T-helper 1 cell treated with Interleukin-12 subunit alpha and Interleukin-12 subunit beta and Interleukin-4 antibody, amounts not matched to agents 30 ng/mL and 1 ng/mL, for 36 hours (primary cell): ENCODE results near the gene NELL1. TPM values are rescaled to one million over a fixed set of nuclear protein-coding genes. Genes with fewer than 3 reads are reported as not detected.

Source experiments
- intact Hi-C: fragments of 100-400 bp; cut with micrococcal nuclease; formaldehyde crosslinking; loops from one replicate; pipeline ENCODE4 v1.15.1; 2024
- total RNA-seq: library from RNA; stranded (reverse); gene quantifications from 2 replicates; pipeline ENCODE4 v1.2.3, GENCODE V29; 2022

The NELL1 gene
- total RNA-seq, 1 donor from 2014 or later, result not detected

DNA sequence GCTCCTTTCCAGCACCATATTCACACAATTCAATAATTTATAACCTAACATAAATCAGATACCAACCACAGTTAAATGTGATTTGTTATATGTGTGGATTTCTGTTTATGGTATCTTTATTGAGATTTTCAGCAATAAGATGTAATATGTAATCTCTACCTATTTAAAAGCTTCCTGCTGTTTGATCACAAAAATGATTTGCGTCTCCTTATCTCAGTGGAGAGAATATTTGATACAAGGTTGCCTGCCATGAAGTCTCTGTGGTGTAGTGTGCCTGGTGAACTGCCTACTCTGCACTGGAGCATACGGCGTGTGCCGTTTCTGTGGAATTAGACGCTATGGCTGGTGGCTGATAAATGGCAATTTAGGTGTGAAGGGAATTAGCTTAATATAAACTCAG is 741.1 kb downstream of the NELL1 start:
- intact Hi-C loops, result no loop called here

DNA sequence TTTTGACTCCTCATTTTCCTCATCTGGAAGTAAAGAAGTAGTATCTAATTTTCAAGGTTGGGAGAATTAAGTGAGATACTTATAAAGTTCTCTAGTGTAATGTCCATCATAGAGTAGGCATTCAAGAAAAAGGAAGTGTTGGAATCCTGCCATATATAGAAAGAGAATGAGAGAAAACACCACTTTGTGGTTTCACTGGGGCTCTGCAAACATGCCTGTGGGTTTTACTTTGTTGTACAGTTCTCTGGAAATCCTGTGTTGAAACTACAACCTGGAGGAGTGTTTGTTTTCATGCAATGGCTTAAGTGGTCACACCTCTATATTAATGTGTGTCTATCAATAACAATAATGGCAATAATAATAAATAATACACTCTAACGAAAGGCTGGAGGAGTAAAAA is 741.7 kb downstream of the NELL1 start:
- intact Hi-C loops, result no loop called here

DNA sequence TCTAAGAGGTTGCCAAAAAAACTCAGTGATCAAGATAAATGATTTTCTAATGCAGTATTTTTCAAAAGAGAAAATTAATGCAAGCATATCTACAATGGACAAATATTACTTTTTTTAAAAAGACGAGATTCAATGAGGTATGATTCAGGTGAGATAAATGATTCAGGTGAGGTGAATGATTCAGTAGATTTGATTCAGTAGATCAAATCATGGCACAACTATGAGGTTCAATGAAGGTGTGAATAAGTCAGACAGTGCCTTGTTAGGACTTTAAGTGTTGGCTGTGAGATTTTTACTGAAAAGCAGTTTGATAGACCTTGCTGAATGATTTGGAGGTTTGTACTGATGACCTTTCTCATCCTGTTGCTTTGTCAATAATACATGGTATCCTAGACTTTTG is 742.2 kb downstream of the NELL1 start:
- intact Hi-C loops, result no loop called here

DNA sequence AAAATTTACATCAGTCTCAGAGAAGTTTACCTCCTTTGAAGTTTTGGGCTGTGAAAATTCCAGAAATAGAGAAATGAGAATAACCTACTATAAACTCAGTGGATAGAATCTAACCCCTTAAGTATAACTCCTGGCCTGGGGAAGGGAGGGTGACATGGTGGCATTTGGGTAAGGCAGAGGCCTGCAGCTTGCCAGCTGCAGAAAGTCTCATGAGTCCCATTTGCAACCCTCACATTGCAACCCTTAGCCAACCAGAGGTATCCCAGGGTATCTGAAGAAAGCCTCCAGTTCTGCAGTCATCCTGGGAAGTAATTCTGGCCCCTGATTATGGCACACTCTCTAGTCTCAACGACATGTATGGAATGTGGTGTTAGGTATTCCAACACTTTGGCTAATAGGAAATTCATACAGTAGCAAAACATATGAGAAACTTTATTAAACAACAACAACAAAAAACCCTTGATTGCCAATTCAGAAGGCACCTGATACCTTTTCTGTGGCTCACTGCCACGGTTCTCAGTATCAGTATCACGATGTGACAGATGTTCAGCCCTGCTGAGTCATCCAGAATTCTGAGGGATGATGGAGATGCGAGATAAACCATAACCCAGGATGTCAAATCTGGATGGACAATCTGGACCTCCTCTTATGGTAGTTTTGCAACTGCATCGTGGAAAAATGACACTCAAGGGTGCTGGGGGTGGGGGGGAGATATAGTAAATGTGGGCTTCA is 743.4 kb downstream of the NELL1 start:
- intact Hi-C loops, result no loop called here

DNA sequence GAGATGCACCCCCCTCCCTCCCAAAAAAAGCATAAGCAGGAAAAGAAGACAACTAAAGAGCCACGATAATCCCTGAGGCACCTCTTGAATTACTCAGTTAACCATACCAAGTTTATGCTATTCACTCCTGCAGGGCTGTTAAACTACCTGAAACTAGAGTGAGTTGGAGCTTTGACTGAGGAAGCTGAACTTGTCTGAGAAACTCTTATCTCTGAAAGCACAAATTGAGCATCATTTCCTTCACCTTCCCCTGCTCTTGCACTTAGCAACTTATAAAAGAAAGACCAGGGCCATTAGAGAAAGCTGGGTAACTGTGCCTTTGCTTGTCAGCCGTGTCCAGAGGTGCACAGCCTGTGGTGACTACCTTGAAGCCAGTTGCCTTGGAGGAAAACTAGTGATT is 745.6 kb downstream of the NELL1 start:
- intact Hi-C loops, result no loop called here

DNA sequence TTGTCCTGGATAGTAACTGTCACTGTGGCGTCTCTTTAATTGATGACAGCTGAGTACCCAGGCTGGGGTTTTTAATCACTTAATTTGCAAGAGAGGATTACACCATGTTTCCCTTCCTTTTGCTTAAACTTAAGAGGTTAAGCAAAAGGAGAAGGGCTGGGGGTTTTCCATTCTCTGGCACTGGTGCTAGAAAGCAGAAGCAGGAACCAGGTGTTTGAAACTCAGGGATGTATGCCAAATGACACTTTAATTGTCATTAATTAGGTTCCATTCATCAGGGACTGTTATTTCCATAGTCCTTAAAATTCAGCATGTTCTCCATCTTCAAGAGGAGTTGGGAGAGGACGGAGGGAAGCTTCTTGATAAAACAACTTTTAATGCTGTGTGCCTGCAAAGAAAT is 746.2 kb downstream of the NELL1 start:
- intact Hi-C loops, result no loop called here

DNA sequence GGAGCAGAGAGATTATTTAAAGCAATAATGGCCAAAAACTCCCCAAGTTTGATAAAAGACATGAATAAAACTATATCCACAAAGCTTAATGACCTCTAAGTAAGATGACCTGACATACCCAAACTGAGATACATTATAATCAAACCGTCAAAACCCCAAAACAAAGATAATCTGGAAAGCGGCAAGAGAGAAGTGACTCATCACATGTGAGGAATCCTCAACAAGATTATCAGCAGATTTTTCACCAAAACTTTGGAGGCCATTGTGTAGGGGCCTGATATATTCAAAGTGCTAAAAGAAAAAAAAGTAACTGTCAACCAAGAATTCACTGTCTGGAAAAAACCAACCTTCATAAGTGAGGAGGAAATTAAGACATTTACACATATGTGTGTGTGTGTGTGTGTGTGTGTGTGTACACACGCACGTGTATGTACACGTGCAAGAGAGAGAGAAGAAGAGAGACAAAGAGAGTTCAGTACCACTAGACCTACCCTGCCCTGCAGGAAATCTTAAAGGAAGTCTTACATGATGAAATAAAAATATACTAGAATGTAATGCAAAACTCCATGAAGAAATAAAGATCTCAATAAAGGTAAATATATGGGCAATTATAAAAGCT is 752.4 kb downstream of the NELL1 start:
- intact Hi-C loops, result no loop called here

DNA sequence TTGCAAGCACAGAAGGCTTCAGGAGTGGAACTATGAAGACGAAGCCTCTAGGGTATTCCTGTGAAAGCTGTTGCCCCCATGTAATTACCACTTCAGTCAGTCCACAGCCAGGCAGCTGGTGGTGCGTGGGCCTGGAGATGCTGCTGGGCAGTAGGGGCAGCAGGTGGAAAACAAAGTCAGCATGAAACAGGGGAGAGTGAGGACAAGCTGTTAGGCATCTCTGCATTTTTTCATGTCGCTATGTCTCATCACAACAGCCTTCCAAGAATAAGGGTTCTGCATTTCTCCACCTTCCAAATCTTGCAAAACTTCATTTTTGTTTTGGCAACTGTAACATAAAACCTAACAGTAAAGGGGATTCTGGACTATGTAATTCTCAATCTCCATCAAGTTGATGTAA is 757.5 kb downstream of the NELL1 start:
- intact Hi-C loops, result no loop called here

DNA sequence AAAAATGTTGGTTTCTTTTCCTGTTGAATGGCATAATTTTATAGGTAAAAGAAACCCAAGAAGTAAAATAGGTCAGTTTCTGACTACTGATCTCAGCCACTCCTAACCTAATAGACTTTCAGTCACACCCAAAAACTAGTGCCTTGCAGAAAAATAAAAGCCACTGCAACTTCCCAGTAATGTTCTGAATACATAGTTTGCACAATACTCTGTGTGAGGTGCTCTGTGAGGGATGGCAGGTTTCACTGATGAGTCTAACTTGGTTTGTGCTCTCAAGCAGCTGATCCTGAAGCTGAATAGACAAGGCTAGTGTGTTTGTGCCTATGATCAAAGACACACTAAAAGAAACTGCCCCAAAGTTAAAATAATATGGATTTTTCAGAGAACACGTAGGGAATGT is 758.3 kb downstream of the NELL1 start:
- intact Hi-C loops, result no loop called here

DNA sequence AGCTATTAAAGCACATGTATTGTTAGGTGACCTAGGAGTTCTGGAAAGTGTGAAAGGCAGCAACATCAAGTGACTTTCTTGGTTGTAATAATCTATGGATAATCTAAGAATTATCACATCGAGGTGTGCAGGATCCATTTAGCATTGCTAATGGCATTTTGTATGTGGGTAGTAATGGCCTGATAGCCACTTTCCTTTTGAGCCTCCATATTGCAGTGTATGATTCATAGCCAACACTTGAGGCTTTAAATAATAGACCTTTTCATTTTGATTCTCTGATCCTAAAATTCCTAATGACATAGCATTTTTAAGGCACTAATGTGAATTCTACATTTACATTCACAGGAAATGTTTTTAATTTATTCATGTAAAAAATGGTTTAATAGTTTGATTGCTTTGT is 759.4 kb downstream of the NELL1 start:
- intact Hi-C loops, result no loop called here

DNA sequence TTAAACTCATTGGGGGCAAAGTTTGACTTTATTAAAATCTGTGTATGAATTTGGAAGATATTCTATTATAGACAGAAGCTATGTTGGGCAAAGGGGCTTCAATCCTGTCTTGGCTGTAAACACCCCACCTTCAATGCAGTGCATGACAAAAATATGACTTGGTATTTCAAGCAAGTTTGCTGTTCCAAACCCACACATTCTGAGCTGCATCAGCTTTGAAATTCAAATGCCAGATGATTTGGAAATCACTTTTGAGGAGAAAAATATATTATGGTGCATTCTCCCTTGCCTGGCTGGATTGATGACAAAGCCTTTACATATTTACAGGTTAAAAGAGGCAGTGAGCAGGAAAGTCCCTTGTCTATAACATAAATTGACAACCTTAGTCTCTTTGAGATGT is 760.0 kb downstream of the NELL1 start:
- intact Hi-C loops, result no loop called here

DNA sequence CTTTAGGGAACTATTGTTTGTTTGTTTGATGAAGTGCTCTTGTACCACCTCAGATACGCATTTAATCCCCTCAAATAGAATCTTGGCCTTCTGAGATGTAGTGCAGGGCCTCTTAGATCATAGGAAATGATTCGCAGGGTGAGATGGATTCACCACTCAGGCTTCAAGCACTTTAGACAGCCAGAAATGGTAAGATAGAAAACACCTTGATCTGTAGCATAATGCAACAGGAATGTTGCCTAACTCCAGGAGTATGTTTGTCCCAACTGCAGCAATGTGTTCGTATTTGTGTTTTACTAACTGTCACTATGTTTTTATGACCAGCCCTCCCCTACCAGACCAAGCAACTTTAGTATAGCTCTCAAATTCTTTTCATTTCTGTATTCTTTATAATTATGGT is 761.2 kb downstream of the NELL1 start:
- intact Hi-C loops, result no loop called here

DNA sequence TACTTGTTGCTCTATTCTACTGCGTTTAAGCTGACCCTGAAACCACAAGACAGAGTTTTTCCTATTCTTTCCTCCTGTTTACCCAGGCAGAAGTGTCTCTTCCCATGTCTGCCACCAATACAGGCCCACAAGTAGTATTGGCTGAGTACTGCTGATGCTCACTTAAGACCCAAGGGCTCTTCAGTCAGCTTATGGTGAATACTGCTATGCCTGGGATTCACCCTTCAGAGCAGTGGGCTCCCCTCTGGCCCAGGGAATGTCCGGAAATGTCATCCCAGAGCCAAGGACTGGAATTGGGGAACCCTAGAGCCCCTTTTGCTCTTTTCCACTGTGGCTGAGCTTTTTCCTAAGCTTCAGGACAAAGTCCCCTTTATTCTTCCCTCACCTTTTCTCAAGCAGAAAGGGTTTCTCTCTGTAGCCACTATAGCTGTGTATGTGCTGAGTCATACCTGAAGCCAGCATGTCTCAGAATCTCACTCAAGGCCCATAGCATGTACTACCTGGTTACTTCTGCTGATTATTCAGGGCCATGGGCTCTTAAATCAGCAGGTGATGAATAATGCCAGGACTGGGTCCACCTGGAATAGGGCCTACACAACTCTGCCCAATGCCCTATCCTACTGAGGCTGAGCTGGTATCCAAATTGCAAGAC is 777.7 kb downstream of the NELL1 start:
- intact Hi-C loops, result no loop called here

DNA sequence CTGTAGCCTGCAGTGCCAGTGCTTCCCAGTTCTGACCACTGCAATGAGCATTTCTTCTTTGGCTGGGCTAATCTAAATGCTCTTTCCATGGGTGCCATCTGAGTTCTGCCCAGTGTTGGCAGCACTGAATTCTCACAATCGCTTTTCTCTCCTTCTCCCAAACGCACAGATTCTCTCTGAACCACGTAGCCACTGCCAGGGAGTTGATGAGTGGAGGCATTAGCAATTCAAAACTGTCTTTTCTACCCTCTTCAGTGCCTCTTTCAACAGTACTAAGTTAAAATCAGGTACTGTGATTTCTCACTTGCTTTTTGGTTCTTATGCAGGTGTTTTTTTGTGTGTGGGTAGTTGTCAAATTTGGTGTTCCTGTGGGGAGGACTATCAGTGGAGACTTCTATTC is 778.5 kb downstream of the NELL1 start:
- intact Hi-C loops, result no loop called here

DNA sequence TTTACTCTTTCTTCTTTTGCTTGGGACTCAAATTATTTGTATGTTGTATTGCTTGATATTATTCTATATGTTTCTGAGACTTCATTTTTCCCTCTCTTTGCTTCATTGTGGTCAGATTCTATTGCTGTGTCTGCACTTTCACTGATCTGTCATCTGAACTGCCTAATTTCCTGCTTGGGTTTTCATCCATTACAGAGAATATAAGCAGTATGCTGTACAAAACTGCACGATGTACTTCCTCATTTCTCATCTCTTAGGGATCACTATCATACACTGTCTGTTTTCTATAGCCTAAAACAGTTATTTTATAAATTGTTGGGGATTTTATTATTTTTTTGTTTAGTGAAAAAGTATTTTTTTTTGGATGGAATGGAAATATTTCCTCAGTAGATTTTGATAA is 786.8 kb downstream of the NELL1 start:
- intact Hi-C loops, result no loop called here

DNA sequence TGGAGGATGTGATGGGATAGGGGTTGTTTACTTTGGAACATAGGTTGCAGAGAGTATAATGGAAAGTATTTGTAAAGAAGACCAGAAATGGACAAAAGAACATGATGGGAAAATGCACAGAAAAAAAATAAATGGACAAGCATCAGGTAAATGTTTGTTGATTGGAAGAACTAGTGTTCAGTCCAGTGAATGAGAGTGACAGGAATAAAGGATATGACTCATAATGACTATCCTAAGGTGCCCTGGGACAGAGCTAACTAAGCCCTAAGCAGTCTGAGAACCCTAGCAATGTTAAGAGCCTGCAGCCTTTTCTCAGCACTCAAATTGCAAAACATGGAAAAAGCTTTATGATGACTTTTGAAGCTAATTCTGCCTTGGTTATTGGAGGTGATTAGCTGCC is 790.7 kb downstream of the NELL1 start:
- intact Hi-C loops, result no loop called here

DNA sequence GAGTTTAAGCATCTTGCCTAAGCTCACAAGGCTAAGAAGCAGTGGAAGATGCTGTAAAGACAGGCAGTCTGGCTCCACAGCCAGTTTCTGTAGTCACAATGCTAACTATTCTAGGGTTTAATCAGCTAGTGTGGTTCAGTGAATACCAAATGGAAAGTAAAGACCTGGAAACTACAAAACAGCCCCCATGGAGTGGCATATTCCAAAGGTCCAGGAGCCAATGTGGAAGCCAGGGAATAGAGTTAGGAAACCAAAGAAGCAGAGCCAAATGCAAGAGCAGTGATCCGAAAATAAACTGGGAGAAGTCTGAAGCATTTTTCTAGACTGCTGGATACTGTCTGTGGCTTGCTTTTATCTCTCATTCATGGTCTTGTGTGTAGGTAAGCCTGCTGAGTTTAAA is 792.3 kb downstream of the NELL1 start:
- intact Hi-C loops, result no loop called here

DNA sequence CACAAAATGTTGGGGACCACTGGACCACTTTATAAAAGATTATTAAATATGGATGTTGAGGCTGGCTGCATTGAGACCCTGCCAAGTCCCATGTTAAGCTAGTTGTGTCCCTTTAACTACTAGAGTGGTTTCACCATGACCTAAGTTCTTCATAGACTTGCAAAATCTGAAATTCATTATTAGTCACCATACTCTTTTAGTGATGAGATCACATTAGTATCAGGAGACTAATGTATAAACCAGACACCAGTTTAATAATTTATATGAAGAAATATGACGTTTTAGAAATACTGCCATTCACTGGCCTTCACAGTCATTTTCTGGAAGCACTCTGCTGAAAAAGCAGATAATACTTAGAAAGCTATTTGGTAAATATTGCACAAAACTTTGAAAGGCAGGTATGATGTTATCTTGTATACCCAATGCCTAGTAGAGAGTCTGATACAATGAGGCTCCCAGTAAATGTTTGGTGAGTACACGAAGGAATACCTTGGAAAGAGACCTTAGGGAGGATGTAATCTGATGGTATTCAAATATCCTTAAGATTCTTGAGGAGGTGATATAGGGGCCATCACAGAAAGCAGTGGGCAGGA is 795.3 kb downstream of the NELL1 start:
- intact Hi-C loops, result no loop called here

DNA sequence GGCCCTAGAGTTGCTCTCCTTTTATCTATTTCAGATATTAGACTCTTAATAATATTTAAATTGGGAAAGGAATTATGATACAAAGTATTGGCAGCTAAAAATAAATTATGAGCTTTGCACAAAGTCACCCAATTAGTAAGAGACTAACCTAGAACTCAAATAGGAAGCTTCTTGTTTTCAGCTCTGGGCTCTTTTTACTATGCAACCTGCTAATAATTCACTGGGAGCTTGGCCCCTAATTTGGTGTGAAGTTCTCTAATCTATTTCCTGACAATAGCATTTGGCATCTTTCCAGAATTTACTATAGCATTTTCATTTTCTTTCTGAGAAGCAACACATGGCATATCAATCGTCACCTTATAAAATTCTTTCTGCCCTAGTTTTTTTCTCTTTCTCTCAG is 795.8 kb downstream of the NELL1 start:
- intact Hi-C loops, result no loop called here

DNA sequence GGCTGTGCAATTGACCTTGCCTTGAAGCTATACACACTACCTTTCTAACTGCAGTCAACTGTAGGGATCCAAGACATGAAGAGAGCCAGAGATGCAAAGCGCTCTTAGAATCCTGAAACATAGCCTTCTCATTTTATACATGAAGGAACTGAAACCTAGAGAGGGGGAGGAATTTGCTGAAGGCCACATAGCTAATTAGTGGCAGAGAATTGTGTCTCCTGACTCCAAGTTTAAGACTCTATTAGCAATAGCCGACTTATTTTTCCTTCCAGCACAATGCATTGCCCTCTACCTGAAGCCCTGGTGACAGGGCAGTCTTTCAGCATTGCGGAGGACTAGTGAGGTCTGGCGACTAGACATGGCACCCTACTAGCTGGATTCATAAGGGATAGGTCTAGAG is 796.5 kb downstream of the NELL1 start:
- intact Hi-C loops, result no loop called here

DNA sequence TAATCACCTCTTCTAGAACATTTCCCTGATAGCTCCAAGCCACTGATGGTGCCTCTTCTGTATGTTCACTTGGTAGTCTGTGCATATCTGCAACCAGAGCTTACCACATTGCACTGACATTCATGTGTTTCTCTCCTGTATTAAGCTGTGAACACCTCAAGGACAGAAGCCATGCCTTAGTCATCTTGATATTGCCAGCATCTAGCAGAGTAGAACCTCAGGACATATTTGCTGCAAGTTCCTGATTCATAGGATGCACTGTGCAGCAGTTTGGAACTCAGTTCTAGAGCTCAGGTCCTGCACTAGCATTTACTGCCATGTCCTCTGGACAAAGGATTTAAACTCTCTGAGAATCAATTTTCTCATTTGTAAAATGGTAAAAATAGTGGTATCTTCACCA is 801.1 kb downstream of the NELL1 start:
- intact Hi-C loops, result no loop called here

DNA sequence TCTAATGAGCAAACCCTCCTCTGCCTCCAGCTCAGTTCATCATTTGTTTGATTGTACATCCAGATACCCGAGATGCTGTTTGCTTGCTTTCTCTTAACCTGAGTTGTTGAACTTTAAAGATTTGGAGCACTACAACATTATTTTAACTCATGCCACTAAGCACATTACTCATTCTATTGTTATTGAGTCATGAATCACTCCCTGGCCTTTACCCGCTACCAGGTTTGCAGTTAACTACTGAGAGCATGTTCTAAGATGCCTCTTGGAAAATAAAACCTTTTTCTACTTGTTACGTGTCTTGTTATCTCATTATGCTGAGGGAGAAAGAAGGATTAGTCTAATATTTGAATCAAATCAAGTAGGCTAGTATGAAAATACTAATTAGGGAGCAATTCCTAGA is 802.9 kb downstream of the NELL1 start:
- intact Hi-C loops, result no loop called here

DNA sequence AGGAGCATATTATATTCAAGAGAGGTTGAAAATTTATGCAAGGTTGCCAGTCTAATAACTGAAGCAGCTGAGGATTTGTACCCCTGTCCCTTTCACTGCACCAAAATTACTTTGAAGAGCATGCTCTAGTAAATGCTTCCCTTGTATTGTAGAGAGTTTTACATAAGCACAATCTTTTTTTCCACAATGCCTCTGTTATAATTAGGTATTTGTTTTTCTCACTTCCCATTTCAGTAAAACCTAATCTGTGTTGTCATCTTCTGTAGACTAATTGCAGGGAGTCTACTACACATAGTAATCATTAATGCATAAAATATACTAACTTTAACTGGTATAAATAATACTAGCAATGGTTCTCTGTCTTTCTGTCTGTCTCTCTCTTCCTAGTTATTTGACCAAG is 805.1 kb downstream of the NELL1 start:
- intact Hi-C loops, result no loop called here
